K562 (cell line): ENCODE data around the gene PLEKHA8. TPM values are rescaled to one million over a fixed set of nuclear protein-coding genes. Genes with fewer than 3 reads are reported as not detected.

Experiments used
- ATAC-seq: fragments of 200-7000 bp; cut with Tn5 transposase; 3 replicates; pipeline ENCODE4 v1.9.1; 2020; ENCODE audit warnings: moderate library complexity
- BruUV-seq: library from RNA; stranded (reverse); fragments of 400-500 nt; replicated peaks from 2 replicates; lab custom pipeline; 2021; lab: Mats Ljungman, UMichigan
- CTCF ChIA-PET: fragments of 300-600 bp; formaldehyde crosslinking; extraction: SDS; loops from one replicate; lab custom pipeline; 2021; ENCODE audit warnings: low intra/inter-chr PET ratio; lab: Yijun Ruan, JAX
- POLR2A ChIA-PET: fragments of 300-600, 350-650 bp; sonication (Branson Sonifier 250); formaldehyde crosslinking; extraction: SDS; loops from one replicate; lab custom pipeline; 2021; ENCODE audit warnings: antibody characterized with exemption, inconsistent platforms; lab: Yijun Ruan, JAX
- DNase-seq, 4 experiments: peaks; one replicate each; pipeline versions ENCODE4 v3.0.0 to v3.0.0-alpha.2; 2011 to 2018; ENCODE audit warnings: low spot score in 3 of 4, mixed read lengths in 3 of 4; ENCODE audit errors: extremely low read depth in 1 of 4
- FAIRE-seq: peaks from 2 replicates; lab custom pipeline; 2011; peaks lifted over from hg19 to GRCh38; lab: Jason Lieb, UNC
- H2AFZ ChIP-seq: 2 replicates; pipeline ENCODE4 v1.6.0; 2011; ENCODE audit warnings: low read depth, low read length, control low read depth, inconsistent platforms
- H3K27ac ChIP-seq: fragments of 200-600 bp; 3 replicates; pipeline ENCODE4 v1.8.0; 2011; ENCODE audit warnings: low read depth, mild to moderate bottlenecking, control low read depth, inconsistent platforms, low read length, moderate library complexity, mixed read lengths; ENCODE audit errors: extremely low read depth
- H3K27me3 ChIP-seq, 2 experiments: fragments of 300-600 bp in 1 of 2; 2 replicates in 1 of 2; 3 replicates in 1 of 2; pipeline versions ENCODE4 v1.6.0 to v1.8.0; 2011; ENCODE audit warnings: inconsistent platforms in 2 of 2, low read length in 2 of 2, mild to moderate bottlenecking in 1 of 2, mixed read lengths in 1 of 2, moderate library complexity in 1 of 2; ENCODE audit not compliant: control insufficient read depth in 2 of 2, insufficient read depth in 2 of 2
- H3K36me3 ChIP-seq: fragments of 300-600 bp; 3 replicates; pipeline ENCODE4 v1.8.0; 2011; ENCODE audit warnings: mild to moderate bottlenecking, low read length, inconsistent platforms; ENCODE audit not compliant: control insufficient read depth, insufficient read depth
- H3K4me1 ChIP-seq, 2 experiments: fragments of 200-600 bp in 1 of 2; replicated peaks in 1 of 2; 2 replicates in 1 of 2; 3 replicates in 1 of 2; pipeline versions ENCODE4 v1.5.1 to v1.8.0; 2011; ENCODE audit warnings: inconsistent platforms in 2 of 2, low read length in 2 of 2, mild to moderate bottlenecking in 1 of 2, mixed read lengths in 1 of 2, moderate library complexity in 1 of 2; ENCODE audit not compliant: control insufficient read depth in 2 of 2, insufficient read depth in 2 of 2
- H3K4me2 ChIP-seq: 2 replicates; pipeline ENCODE4 v1.6.1; 2011; ENCODE audit warnings: low read length, control low read depth, inconsistent platforms, mixed read lengths; ENCODE audit not compliant: insufficient read depth
- H3K4me3 ChIP-seq: fragments of 200-600 bp; sonication (generic), shearing (Covaris generic); 2 replicates; pipeline ENCODE4 v1.5.1; 2016; ENCODE audit warnings: control low read depth, inconsistent platforms
- H3K79me2 ChIP-seq: fragments of 200-600 bp; 3 replicates; pipeline ENCODE4 v1.8.0; 2011; ENCODE audit warnings: low read length, inconsistent platforms; ENCODE audit not compliant: control insufficient read depth, insufficient read depth
- H3K9ac ChIP-seq, 2 experiments: 2 replicates each; pipeline versions ENCODE4 v1.6.0 to v1.6.1; 2011; ENCODE audit warnings: low read depth in 2 of 2, low read length in 2 of 2, control low read depth in 1 of 2, inconsistent platforms in 1 of 2, mild to moderate bottlenecking in 1 of 2, mixed read lengths in 1 of 2; ENCODE audit not compliant: insufficient read depth in 1 of 2
- H3K9me1 ChIP-seq: one replicate; pipeline ENCODE4 v1.6.0; 2011; ENCODE audit warnings: inconsistent platforms, mild to moderate bottlenecking, low read length, moderate library complexity; ENCODE audit not compliant: control insufficient read depth, insufficient read depth
- H3K9me3 ChIP-seq: replicated peaks from 2 replicates; pipeline ENCODE4 v1.5.1; 2011; ENCODE audit warnings: low read depth, low read length, inconsistent platforms; ENCODE audit not compliant: control insufficient read depth, insufficient read depth
- H4K20me1 ChIP-seq: replicated peaks from 2 replicates; pipeline ENCODE4 v1.6.1; 2011; ENCODE audit warnings: low read length, inconsistent platforms, mixed read lengths; ENCODE audit not compliant: control insufficient read depth, insufficient read depth
- DACH1 ChIP-seq: fragments of 450-650 bp; IDR thresholded peaks from 2 replicates; pipeline ENCODE4 v1.6.1; 2018; ENCODE audit not compliant: partially characterized antibody
- ESRRB ChIP-seq: fragments of 250-450 bp; sonication (Bioruptor Pico); IDR thresholded peaks from 2 replicates; pipeline ENCODE4 v1.5.0; 2020; ENCODE audit warnings: mild to moderate bottlenecking, moderate library complexity, borderline replicate concordance
- LARP7 ChIP-seq: fragments of 450-650 bp; IDR thresholded peaks from 2 replicates; pipeline ENCODE4 v1.6.1; 2016
- POLR2B ChIP-seq: fragments of 450-650 bp; IDR thresholded peaks from 2 replicates; pipeline ENCODE4 v1.6.1; 2018; ENCODE audit warnings: low read depth; ENCODE audit not compliant: partially characterized antibody
- ZNF436 ChIP-seq: fragments of 250-450, 450-650 bp; sonication (Bioruptor Pico); formaldehyde crosslinking; IDR thresholded peaks from 2 replicates; pipeline ENCODE4 v1.7.0; 2020; ENCODE audit warnings: mild to moderate bottlenecking
- WGBS: fragments of 100-300 bp; shearing (Covaris generic); methylation state at CpG from one replicate; pipeline ENCODE4 v1.1.6; 2016; ENCODE audit warnings: low coverage, mixed read lengths; ENCODE audit not compliant: insufficient coverage; ENCODE audit errors: missing lambda C conversion rate; 5-methylcytosine and 5-hydroxymethylcytosine counted together
- in situ Hi-C: fragments of 300-500 bp; cut with MboI; formaldehyde crosslinking; loops from 4 replicates; pipeline ENCODE4 v1.15.0; 2018; ENCODE audit warnings: inconsistent platforms, mixed read lengths
- intact Hi-C: fragments of 100-400 bp; cut with micrococcal nuclease; formaldehyde crosslinking; loops from 2 replicates; pipeline ENCODE4 v1.14.2; 2022
- polyA plus RNA-seq, 8 experiments: library from polyadenylated mRNA; depleted of rRNA in 4 of 8; stranded (reverse) in 5 of 8; unstranded in 3 of 8; fragments of >200 nt; fragmentation: Nextera tagmentation in 2 of 8; fragmentation: Illumina TruSeq in 1 of 8; extraction: Ambion mirVana in 2 of 8; extraction: Trizol in 1 of 8; gene quantifications; 2 replicates each; pipeline versions ENCODE4 v1.2.1 to v1.2.3, GENCODE V29; 2011 to 2014; ENCODE audit warnings: inconsistent platforms in 1 of 8, missing spikeins in 1 of 8
- total RNA-seq, 7 experiments: library from RNA; depleted of rRNA in 6 of 7; stranded (reverse); fragments of >200 nt in 6 of 7; fragmentation: Illumina TruSeq in 2 of 7; extraction: Trizol in 2 of 7; gene quantifications; 2 replicates each; pipeline versions ENCODE4 v1.2.1 to v1.2.3, GENCODE V29; 2011 to 2021; ENCODE audit warnings: low replicate concordance in 1 of 7
- TF ChIP-seq, protein P1 (sequence below): sonication (generic); formaldehyde crosslinking; IDR thresholded peaks from 2 replicates; pipeline ENCODE4 v1.8.1; 2023; ENCODE audit warnings: mild to moderate bottlenecking, missing genetic modification reagents
- TF ChIP-seq, protein P2 (sequence below): sonication (generic); formaldehyde crosslinking; IDR thresholded peaks from 2 replicates; pipeline ENCODE4 v1.8.0; 2022; ENCODE audit warnings: mild to moderate bottlenecking, missing genetic modification reagents
- TF ChIP-seq, protein P3 (sequence below): fragments of 250-450 bp; sonication (Bioruptor Pico); IDR thresholded peaks from 2 replicates; pipeline ENCODE4 v1.5.0; 2021
- TF ChIP-seq, protein P4 (sequence below): fragments of 150-350 bp; conservative IDR thresholded peaks from 2 replicates; pipeline ENCODE4 v1.6.1; 2014; ENCODE audit warnings: low read length

Gene PLEKHA8
- total and polyA plus RNA-seq, 9 of the 15 experiments (the other 6 are each of a cell fraction or from before 2014, with no cell fraction given) = 3.2 to 16.3 (median 11.8) TPM

DNA sequence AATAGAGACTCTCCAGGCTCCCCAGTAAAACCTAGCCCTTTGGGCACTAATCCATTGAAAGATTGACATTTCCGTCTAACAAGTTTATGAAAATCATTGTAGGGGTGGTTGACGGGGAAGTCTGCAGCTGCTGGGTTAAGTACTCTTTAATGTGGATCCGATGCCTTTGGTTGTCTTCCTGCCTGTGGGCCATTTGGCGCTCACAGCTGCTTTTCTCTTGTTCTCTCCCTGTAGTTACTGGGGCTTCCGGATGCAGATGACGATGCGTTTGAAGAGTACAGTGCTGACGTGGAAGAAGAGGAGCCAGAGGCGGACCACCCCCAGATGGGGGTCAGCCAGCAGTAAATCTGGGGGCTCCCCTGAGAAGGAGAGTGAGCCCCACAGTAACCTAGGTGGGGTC lies 129.0 kb downstream of the PLEKHA8 start:
- CTCF ChIA-PET = no interaction called here
- ATAC-seq (no peak), FAIRE-seq (no peak), DNase-seq (no peak)
- Histone ChIP-seq H3K27ac (no peak overlapping the region), H3K36me3 (peaks cover 2% of the 10 kb centered on the region; the same call in 1 of the 3 replicates), H3K4me1 (peaks cover 17 to 39% of the 10 kb centered on the region in 2 experiments; a peak in 3 of 5 replicates), H3K9me3 (no peaks in the 10 kb centered on the region), H3K4me3 (no peak overlapping the region), H2AFZ (no peak overlapping the region), H3K79me2 (no peaks in the 10 kb centered on the region), H3K9ac (no peak overlapping the region), H3K27me3 (no peaks in the 10 kb centered on the region), H3K9me1 (no peaks in the 10 kb centered on the region), H4K20me1 (no peaks in the 10 kb centered on the region), H3K4me2 (no peak overlapping the region)
- in situ Hi-C loops (no loop called here), intact Hi-C loops (no loop called here)
- WGBS = 68% methylated on average over 3 of the region's 9 CpGs
- POLR2A ChIA-PET = interaction anchor here (0.7 to 1.7 kb wide), 4 partner anchors 11 to 18 kb away, joined by 3 to 5 read pairs (median 3); no protein-coding TSS in a partner anchor
- BruUV-seq = no TSS peak
- TF ChIP-seq, protein P1, sequence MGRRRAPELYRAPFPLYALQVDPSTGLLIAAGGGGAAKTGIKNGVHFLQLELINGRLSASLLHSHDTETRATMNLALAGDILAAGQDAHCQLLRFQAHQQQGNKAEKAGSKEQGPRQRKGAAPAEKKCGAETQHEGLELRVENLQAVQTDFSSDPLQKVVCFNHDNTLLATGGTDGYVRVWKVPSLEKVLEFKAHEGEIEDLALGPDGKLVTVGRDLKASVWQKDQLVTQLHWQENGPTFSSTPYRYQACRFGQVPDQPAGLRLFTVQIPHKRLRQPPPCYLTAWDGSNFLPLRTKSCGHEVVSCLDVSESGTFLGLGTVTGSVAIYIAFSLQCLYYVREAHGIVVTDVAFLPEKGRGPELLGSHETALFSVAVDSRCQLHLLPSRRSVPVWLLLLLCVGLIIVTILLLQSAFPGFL (CRISPR knock-in tag) = no peak
- TF ChIP-seq POLR2B = no peak
- TF ChIP-seq ESRRB (CRISPR knock-in tag) = no peak
- TF ChIP-seq, protein P2, sequence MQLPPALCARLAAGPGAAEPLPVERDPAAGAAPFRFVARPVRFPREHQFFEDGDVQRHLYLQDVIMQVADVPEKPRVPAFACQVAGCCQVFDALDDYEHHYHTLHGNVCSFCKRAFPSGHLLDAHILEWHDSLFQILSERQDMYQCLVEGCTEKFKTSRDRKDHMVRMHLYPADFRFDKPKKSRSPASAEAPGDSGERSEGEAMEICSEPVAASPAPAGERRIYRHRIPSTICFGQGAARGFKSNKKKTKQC (CRISPR knock-in tag) = no peak
- TF ChIP-seq, protein P3, sequence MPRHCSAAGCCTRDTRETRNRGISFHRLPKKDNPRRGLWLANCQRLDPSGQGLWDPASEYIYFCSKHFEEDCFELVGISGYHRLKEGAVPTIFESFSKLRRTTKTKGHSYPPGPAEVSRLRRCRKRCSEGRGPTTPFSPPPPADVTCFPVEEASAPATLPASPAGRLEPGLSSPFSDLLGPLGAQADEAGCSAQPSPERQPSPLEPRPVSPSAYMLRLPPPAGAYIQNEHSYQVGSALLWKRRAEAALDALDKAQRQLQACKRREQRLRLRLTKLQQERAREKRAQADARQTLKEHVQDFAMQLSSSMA = no peak
- no peak for TF ChIP-seq DACH1
- no peak for TF ChIP-seq ZNF436 (CRISPR knock-in tag)
- TF ChIP-seq LARP7 = no peak
- TF ChIP-seq, protein P4, sequence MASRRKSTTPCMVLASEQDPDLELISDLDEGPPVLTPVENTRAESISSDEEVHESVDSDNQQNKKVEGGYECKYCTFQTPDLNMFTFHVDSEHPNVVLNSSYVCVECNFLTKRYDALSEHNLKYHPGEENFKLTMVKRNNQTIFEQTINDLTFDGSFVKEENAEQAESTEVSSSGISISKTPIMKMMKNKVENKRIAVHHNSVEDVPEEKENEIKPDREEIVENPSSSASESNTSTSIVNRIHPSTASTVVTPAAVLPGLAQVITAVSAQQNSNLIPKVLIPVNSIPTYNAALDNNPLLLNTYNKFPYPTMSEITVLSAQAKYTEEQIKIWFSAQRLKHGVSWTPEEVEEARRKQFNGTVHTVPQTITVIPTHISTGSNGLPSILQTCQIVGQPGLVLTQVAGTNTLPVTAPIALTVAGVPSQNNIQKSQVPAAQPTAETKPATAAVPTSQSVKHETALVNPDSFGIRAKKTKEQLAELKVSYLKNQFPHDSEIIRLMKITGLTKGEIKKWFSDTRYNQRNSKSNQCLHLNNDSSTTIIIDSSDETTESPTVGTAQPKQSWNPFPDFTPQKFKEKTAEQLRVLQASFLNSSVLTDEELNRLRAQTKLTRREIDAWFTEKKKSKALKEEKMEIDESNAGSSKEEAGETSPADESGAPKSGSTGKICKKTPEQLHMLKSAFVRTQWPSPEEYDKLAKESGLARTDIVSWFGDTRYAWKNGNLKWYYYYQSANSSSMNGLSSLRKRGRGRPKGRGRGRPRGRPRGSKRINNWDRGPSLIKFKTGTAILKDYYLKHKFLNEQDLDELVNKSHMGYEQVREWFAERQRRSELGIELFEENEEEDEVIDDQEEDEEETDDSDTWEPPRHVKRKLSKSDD = no peak
